MCF 10A (cell line): Measurements from ENCODE around the gene PSMG3. TPM values are rescaled to one million over a fixed set of nuclear protein-coding genes. Genes with fewer than 3 reads are reported as not detected.

Experiments used
- BruUV-seq: library from RNA; stranded (reverse); fragments of 400-500 nt; replicated peaks from 2 replicates; lab custom pipeline; 2021; lab: Mats Ljungman, UMichigan
- CTCF ChIA-PET: fragments of 300-600 bp; sonication (Branson Sonifier 250); formaldehyde crosslinking; extraction: SDS; loops from one replicate; lab custom pipeline; 2021; ENCODE audit warnings: antibody characterized with exemption, inconsistent platforms; lab: Yijun Ruan, JAX
- POLR2A ChIA-PET: fragments of 300-600, 350-650 bp; sonication (Branson Sonifier 250); formaldehyde crosslinking; extraction: SDS; loops from one replicate; lab custom pipeline; 2020; ENCODE audit warnings: antibody characterized with exemption, inconsistent platforms; lab: Yijun Ruan, JAX
- DNase-seq: peaks from one replicate; pipeline ENCODE4 v3.0.0-alpha.2; 2018; ENCODE audit not compliant: unreplicated experiment
- H3K27ac Mint-ChIP-seq: one replicate; pipeline ENCODE4 v1.8.0; 2022; ENCODE audit warnings: mild to moderate bottlenecking, low read depth, mixed read lengths; ENCODE audit not compliant: unreplicated experiment
- H3K27me3 Mint-ChIP-seq: one replicate; pipeline ENCODE4 v1.8.0; 2022; ENCODE audit warnings: mixed read lengths; ENCODE audit not compliant: insufficient read depth, unreplicated experiment
- H3K36me3 Mint-ChIP-seq: one replicate; pipeline ENCODE4 v1.8.0; 2022; ENCODE audit warnings: mild to moderate bottlenecking, moderate library complexity, mixed read lengths; ENCODE audit not compliant: insufficient read depth, unreplicated experiment
- H3K4me1 Mint-ChIP-seq: one replicate; pipeline ENCODE4 v1.8.0; 2022; ENCODE audit warnings: mixed read lengths; ENCODE audit not compliant: insufficient read depth, unreplicated experiment
- H3K4me3 Mint-ChIP-seq: one replicate; pipeline ENCODE4 v1.8.0; 2022; ENCODE audit warnings: mild to moderate bottlenecking, moderate library complexity, mixed read lengths; ENCODE audit not compliant: unreplicated experiment
- H3K9me3 Mint-ChIP-seq: one replicate; pipeline ENCODE4 v1.8.0; 2022; ENCODE audit warnings: mixed read lengths; ENCODE audit not compliant: unreplicated experiment
- intact Hi-C: fragments of 100-400 bp; cut with micrococcal nuclease; formaldehyde crosslinking; loops from 2 replicates; pipeline ENCODE4 v1.14.1; 2022
- total RNA-seq: library from RNA; stranded (reverse); gene quantifications from 2 replicates; pipeline ENCODE4 v1.2.3, GENCODE V29; 2022
- TF ChIP-seq, protein P1 (sequence below): fragments of 200-600 bp; IDR thresholded peaks from one replicate; pipeline ENCODE4 v1.8.0; 2022; ENCODE audit warnings: antibody characterized with exemption, mild to moderate bottlenecking; ENCODE audit not compliant: unreplicated experiment

Gene PSMG3
- total RNA-seq, 1 experiment from 2014 or later, result 42.1 TPM

DNA sequence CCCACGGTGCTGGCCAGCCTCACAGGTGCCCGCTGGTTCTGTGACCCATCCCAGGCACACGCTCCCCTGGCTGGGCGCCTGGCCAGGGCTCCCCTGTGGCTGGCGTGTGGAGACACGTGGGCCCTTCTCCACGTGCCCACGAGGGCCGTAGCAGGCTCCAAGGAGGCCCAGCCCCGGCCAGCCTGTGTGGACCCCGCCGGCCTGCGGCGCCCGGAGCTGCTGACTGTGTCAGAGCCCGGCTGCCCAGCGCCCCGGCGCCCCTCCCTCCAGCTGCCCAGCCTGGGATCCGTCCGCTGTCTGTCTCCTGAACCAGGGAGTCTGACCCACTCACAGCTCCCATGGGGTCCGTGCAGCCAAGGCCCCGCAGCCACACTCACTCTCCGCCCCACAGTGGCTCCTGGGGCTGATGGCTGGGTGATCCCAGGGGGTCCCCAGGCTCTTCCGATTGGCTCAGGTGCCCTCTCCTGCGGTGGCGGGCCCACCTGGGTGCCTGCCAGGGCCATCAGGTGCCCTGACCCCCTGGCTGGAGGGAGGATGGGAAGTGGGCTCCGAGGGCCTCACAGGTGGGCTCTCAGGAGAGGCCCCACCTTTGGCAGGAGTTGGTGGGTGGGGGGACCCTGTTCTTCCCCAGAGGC lies 23.4 kb downstream of the PSMG3 start:
- ChIA-PET CTCF (interaction anchor here (1.8 kb wide), 1 partner anchor 10 kb away, joined by 5 read pairs; the partner anchor contains the start of gene TMEM184A), POLR2A (interaction anchor here (0.6 kb wide), 1 partner anchor 34 kb away, joined by 3 read pairs; no protein-coding TSS in a partner anchor)
- no peak overlapping the region for H3K27ac Mint-ChIP-seq

DNA sequence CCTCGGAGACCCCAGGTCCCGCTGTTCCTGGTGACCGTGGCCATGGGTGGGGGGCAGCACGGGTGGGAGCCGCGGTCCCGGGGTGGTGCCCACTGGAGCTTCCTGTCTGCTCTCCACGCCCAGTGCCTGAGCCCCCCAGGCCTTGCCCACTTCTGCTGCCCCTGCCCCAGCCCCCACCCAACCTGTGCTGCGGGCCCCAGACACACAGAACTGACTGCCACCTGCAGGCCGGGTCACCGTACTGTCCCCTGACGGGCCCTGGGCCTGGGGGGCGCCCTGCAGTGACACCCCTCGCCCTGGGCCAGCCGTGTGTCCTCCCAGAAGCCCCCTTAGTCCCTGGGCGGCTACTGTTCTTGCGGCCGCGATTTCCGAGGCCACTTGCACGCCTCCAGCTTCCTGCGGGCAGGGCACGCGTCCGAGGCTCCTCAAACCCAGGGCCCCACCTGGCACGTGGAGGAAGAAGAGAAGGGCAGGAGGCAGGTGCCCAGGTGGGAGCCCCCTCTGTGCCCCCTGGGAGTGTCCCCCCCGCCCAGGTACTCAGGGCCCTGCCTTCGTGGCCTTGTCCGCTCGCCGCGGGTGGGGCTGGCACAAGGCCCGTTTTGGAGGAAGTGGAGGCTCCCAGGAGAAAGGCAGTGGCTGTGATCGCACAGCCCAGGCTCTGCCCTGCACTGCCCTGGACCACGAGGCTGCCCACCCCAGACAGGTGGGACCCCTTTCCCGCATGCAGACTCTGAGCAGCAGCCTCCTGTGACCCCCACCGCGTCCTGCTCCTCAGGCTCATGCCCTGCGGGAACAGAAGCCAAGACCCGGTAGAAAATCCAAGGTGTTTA lies 24.2 kb downstream of the PSMG3 start:
- no peaks in the 10 kb centered on the region for H3K4me1 Mint-ChIP-seq
- TF ChIP-seq, protein P1, sequence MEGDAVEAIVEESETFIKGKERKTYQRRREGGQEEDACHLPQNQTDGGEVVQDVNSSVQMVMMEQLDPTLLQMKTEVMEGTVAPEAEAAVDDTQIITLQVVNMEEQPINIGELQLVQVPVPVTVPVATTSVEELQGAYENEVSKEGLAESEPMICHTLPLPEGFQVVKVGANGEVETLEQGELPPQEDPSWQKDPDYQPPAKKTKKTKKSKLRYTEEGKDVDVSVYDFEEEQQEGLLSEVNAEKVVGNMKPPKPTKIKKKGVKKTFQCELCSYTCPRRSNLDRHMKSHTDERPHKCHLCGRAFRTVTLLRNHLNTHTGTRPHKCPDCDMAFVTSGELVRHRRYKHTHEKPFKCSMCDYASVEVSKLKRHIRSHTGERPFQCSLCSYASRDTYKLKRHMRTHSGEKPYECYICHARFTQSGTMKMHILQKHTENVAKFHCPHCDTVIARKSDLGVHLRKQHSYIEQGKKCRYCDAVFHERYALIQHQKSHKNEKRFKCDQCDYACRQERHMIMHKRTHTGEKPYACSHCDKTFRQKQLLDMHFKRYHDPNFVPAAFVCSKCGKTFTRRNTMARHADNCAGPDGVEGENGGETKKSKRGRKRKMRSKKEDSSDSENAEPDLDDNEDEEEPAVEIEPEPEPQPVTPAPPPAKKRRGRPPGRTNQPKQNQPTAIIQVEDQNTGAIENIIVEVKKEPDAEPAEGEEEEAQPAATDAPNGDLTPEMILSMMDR, result peak; percentile 9
- no TSS peak for BruUV-seq

More for the DNA sequence above, 23.4 kb downstream of the PSMG3 start:
- DNase-seq, result no peak
- peaks cover 25% of the 10 kb centered on the region for H3K36me3 Mint-ChIP-seq
- no peaks in the 10 kb centered on the region for H3K27me3 Mint-ChIP-seq
- TF ChIP-seq, protein P1, result no peak
- H3K4me3 Mint-ChIP-seq, result no peak overlapping the region
- no TSS peak for BruUV-seq
- intact Hi-C loops, result no loop called here
- no peaks in the 10 kb centered on the region for H3K4me1 Mint-ChIP-seq
- H3K9me3 Mint-ChIP-seq, result no peaks in the 10 kb centered on the region

DNA sequence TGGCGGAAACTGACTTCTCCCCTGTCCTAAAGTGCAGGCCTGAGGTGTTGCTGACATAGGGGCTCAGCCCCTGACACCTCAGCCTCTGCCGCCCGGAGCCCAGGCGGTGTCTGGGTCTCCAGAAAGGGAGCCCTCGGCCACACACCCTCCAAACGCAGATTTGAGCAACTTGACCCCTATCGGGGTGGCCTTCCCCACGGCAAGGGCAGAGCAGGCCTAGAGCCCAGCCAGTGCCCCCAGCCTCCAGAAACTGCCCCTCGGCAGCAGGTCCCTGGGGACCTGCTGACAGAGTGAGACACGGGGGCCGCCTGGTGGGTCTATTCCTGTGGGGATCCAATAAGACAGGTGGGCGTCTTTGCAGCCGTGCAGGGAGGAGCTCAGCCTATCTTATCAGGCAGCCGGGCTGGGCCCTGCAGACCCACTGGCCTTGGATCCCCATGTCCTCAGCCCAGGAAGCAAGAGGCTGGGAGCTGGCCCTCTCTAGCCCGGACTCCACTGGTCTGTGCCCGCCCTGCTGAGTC lies 24.9 kb downstream of the PSMG3 start:
- DNase-seq, result no peak
- ChIA-PET POLR2A (interaction anchor here (1.7 kb wide), 1 partner anchor 11 kb away, joined by 11 read pairs; the partner anchor contains the start of gene TMEM184A), CTCF (no interaction called here)
- Mint-ChIP-seq H3K4me1 (no peaks in the 10 kb centered on the region), H3K9me3 (no peaks in the 10 kb centered on the region), H3K4me3 (no peak overlapping the region), H3K36me3 (peaks cover 37% of the 10 kb centered on the region), H3K27me3 (no peaks in the 10 kb centered on the region), H3K27ac (no peak overlapping the region)
- intact Hi-C loops, result no loop called here
- BruUV-seq, result no TSS peak
- TF ChIP-seq, protein P1, result no peak

More for the DNA sequence above, 24.2 kb downstream of the PSMG3 start:
- DNase-seq, result no peak
- H3K27ac Mint-ChIP-seq, result no peak overlapping the region
- ChIA-PET CTCF (no interaction called here), POLR2A (interaction anchor here (0.6 kb wide), 1 partner anchor 33 kb away, joined by 3 read pairs; no protein-coding TSS in a partner anchor)
- peaks cover 32% of the 10 kb centered on the region for H3K36me3 Mint-ChIP-seq
- intact Hi-C loops, result no loop called here
- H3K4me3 Mint-ChIP-seq, result no peak overlapping the region
- no peaks in the 10 kb centered on the region for H3K27me3 Mint-ChIP-seq
- no peaks in the 10 kb centered on the region for H3K9me3 Mint-ChIP-seq
